CD4-positive, CD25-positive, alpha-beta regulatory T cell (primary cell): ENCODE measurements around the gene CASP2. TPM values are rescaled to one million over a fixed set of nuclear protein-coding genes. Genes with fewer than 3 reads are reported as not detected.

Experiments used
- ATAC-seq, 2 donors: fragments of 150-1000 bp; cut with Tn5 transposase; one replicate each; pipeline ENCODE4 v1.10.0; 2021; ENCODE audit warnings: low read depth in 2 of 2, moderate number of reproducible peaks in 2 of 2, moderate library complexity in 1 of 2
- DNase-seq, 3 donors: peaks; one replicate each; pipeline versions ENCODE4 v3.0.0 to v3.0.0-alpha.2; 2012 to 2022; ENCODE audit warnings: mixed read lengths in 1 of 3
- H3K27ac ChIP-seq: one replicate; pipeline ENCODE4 v1.7.0; 2013; ENCODE audit warnings: mild to moderate bottlenecking, low read length; ENCODE audit not compliant: insufficient read depth, poor library complexity, severe bottlenecking
- H3K27me3 ChIP-seq: one replicate; pipeline ENCODE4 v1.7.0; 2013; ENCODE audit warnings: low read length; ENCODE audit not compliant: control insufficient read depth, insufficient read depth
- H3K36me3 ChIP-seq: one replicate; pipeline ENCODE4 v1.7.0; 2013; ENCODE audit warnings: mild to moderate bottlenecking, low read length, moderate library complexity; ENCODE audit not compliant: control insufficient read depth, insufficient read depth
- H3K4me1 ChIP-seq: 2 replicates; pipeline ENCODE4 v1.7.0; 2013; ENCODE audit warnings: mild to moderate bottlenecking, low read length; ENCODE audit not compliant: insufficient read depth, control insufficient read depth, poor library complexity, severe bottlenecking
- H3K4me3 ChIP-seq: one replicate; pipeline ENCODE4 v1.7.0; 2013; ENCODE audit warnings: low read depth, mild to moderate bottlenecking, low read length, moderate library complexity
- H3K9me3 ChIP-seq, 2 experiments: 1 replicate in 1 of 2; 2 replicates in 1 of 2; pipeline ENCODE4 v1.7.0; 2013; ENCODE audit warnings: low read length in 2 of 2, mild to moderate bottlenecking in 1 of 2, moderate library complexity in 1 of 2; ENCODE audit not compliant: control insufficient read depth in 2 of 2
- H3K27ac Mint-ChIP-seq, 3 donors: one replicate each; pipeline ENCODE4 v1.8.0; 2020 to 2022; ENCODE audit warnings: mild to moderate bottlenecking in 3 of 3, mixed read lengths in 3 of 3, moderate library complexity in 2 of 3
- H3K27me3 Mint-ChIP-seq: one replicate; pipeline ENCODE4 v1.8.0; 2022; ENCODE audit warnings: mild to moderate bottlenecking, mixed read lengths
- H3K36me3 Mint-ChIP-seq: one replicate; pipeline ENCODE4 v1.8.0; 2020; ENCODE audit warnings: mixed read lengths
- H3K4me1 Mint-ChIP-seq, 4 donors: one replicate each; pipeline ENCODE4 v1.8.0; 2020 to 2022; ENCODE audit warnings: mixed read lengths in 4 of 4, mild to moderate bottlenecking in 1 of 4
- H3K4me3 Mint-ChIP-seq, 4 donors: one replicate each; pipeline ENCODE4 v1.8.0; 2020 to 2022; ENCODE audit warnings: mild to moderate bottlenecking in 4 of 4, mixed read lengths in 4 of 4, moderate library complexity in 3 of 4
- H3K9me3 Mint-ChIP-seq, 7 donors: one replicate each; pipeline ENCODE4 v1.8.0; 2020 to 2022; ENCODE audit warnings: mixed read lengths in 7 of 7, mild to moderate bottlenecking in 3 of 7, moderate library complexity in 2 of 7
- polyA plus RNA-seq, 4 donors: library from polyadenylated mRNA; unstranded; fragments of 300-500 nt; fragmentation: Illumina TruSeq; gene quantifications; one replicate each; pipeline ENCODE4 v1.2.3, GENCODE V29; 2021
- total RNA-seq: library from RNA; stranded (reverse); gene quantifications from one replicate; pipeline ENCODE4 v1.2.3, GENCODE V29; 2022

CASP2 gene
- total and polyA plus RNA-seq, 5 donors from 2014 or later = 20.5 to 61.4 (median 24.5) TPM

GRCh38 chr7:143245123-143245522 is 43.0 kb upstream of the CASP2 start:
- peaks cover 59% of the 10 kb centered on the region for H3K4me1 ChIP-seq
- DNase-seq = peak in 1 of 3 donors; percentile 80
- no peak overlapping the region for H3K27ac ChIP-seq
- Mint-ChIP-seq H3K4me1 (peaks cover 28 to 74% (median 63%) of the 10 kb centered on the region in 4 donors), H3K27ac (peak overlapping the region; percentile 57 to 85 (median 84)), H3K9me3 (peaks cover 0 to 13% (median 3%) of the 10 kb centered on the region in 7 donors), H3K4me3 (peak overlapping the region; percentile 13 to 70 (median 60)), H3K36me3 (peaks cover 6% of the 10 kb centered on the region), H3K27me3 (peaks cover 6% of the 10 kb centered on the region)
- H3K9me3 ChIP-seq = peaks cover 0 to 6% of the 10 kb centered on the region in 2 experiments
- peak; percentile 70 to 72 for ATAC-seq
- H3K27me3 ChIP-seq = no peaks in the 10 kb centered on the region
- H3K36me3 ChIP-seq = no peaks in the 10 kb centered on the region
- H3K4me3 ChIP-seq = peak overlapping the region; percentile 59

GRCh38 chr7:143247372-143247771 is 40.8 kb upstream of the CASP2 start:
- DNase-seq = no peak
- peaks cover 74% of the 10 kb centered on the region for H3K4me1 ChIP-seq
- Mint-ChIP-seq H3K9me3 (peaks cover 0 to 17% (median 7%) of the 10 kb centered on the region in 7 donors), H3K27me3 (no peaks in the 10 kb centered on the region), H3K4me3 (peak overlapping the region in 2 of 4 donors; percentile 23 to 63), H3K27ac (peak overlapping the region; percentile 27 to 85 (median 79)), H3K4me1 (peaks cover 30 to 90% (median 73%) of the 10 kb centered on the region in 4 donors), H3K36me3 (peaks cover 6% of the 10 kb centered on the region)
- no peak overlapping the region for H3K4me3 ChIP-seq
- no peak overlapping the region for H3K27ac ChIP-seq
- H3K9me3 ChIP-seq = peaks cover 0 to 6% of the 10 kb centered on the region in 2 experiments
- H3K27me3 ChIP-seq = no peaks in the 10 kb centered on the region
- no peaks in the 10 kb centered on the region for H3K36me3 ChIP-seq
- ATAC-seq = no peak

GRCh38 chr7:143248761-143249354 is 39.3 kb upstream of the CASP2 start:
- Histone ChIP-seq H3K36me3 (no peaks in the 10 kb centered on the region), H3K4me1 (peaks cover 78% of the 10 kb centered on the region), H3K9me3 (peaks cover 0 to 6% of the 10 kb centered on the region in 2 experiments), H3K27me3 (no peaks in the 10 kb centered on the region), H3K4me3 (peak overlapping the region; percentile 16), H3K27ac (no peak overlapping the region)
- Mint-ChIP-seq H3K27me3 (no peaks in the 10 kb centered on the region), H3K36me3 (peaks cover 6% of the 10 kb centered on the region), H3K9me3 (peaks cover 0 to 20% (median 13%) of the 10 kb centered on the region in 7 donors), H3K4me3 (peak overlapping the region in 3 of 4 donors; percentile 34 to 68 (median 41)), H3K27ac (peak overlapping the region; percentile 66 to 94 (median 90)), H3K4me1 (peaks cover 33 to 93% (median 75%) of the 10 kb centered on the region in 4 donors)
- DNase-seq (no peak), ATAC-seq (no peak)

GRCh38 chr7:143250199-143250598 is 38.0 kb upstream of the CASP2 start:
- Mint-ChIP-seq H3K36me3 (peaks cover 6% of the 10 kb centered on the region), H3K27me3 (no peaks in the 10 kb centered on the region), H3K4me1 (peaks cover 33 to 93% (median 76%) of the 10 kb centered on the region in 4 donors), H3K4me3 (peak overlapping the region; percentile 21 to 64 (median 44)), H3K9me3 (peaks cover 0 to 26% (median 15%) of the 10 kb centered on the region in 7 donors), H3K27ac (peak overlapping the region in 2 of 3 donors; percentile 91 to 94)
- DNase-seq (no peak), ATAC-seq (no peak)
- Histone ChIP-seq H3K27me3 (no peaks in the 10 kb centered on the region), H3K9me3 (peaks cover 0 to 6% of the 10 kb centered on the region in 2 experiments), H3K4me1 (peaks cover 71% of the 10 kb centered on the region), H3K4me3 (peak overlapping the region; percentile 67), H3K27ac (peak overlapping the region; percentile 72), H3K36me3 (no peaks in the 10 kb centered on the region)

GRCh38 chr7:143250822-143251221 is 37.3 kb upstream of the CASP2 start:
- Histone ChIP-seq H3K4me1 (peaks cover 71% of the 10 kb centered on the region), H3K4me3 (peak overlapping the region; percentile 67), H3K36me3 (no peaks in the 10 kb centered on the region), H3K9me3 (peaks cover 0 to 6% of the 10 kb centered on the region in 2 experiments), H3K27ac (peak overlapping the region; percentile 72), H3K27me3 (no peaks in the 10 kb centered on the region)
- no peaks in the 10 kb centered on the region for H3K27me3 Mint-ChIP-seq
- peak; percentile 78 for ATAC-seq
- peak in 2 of 3 donors; percentile 78 to 84 for DNase-seq
- peak overlapping the region; percentile 52 to 76 (median 65) for H3K4me3 Mint-ChIP-seq
- H3K4me1 Mint-ChIP-seq = peaks cover 34 to 93% (median 76%) of the 10 kb centered on the region in 4 donors
- H3K36me3 Mint-ChIP-seq = peaks cover 6% of the 10 kb centered on the region
- H3K9me3 Mint-ChIP-seq = peaks cover 3 to 26% (median 15%) of the 10 kb centered on the region in 7 donors
- H3K27ac Mint-ChIP-seq = peak overlapping the region; percentile 53 to 94 (median 62)

GRCh38 chr7:143252006-143252405 is 36.1 kb upstream of the CASP2 start:
- ATAC-seq = no peak
- Histone ChIP-seq H3K27ac (peak overlapping the region; percentile 72), H3K4me1 (peaks cover 72% of the 10 kb centered on the region), H3K36me3 (no peaks in the 10 kb centered on the region), H3K4me3 (peak overlapping the region; percentile 67), H3K9me3 (peaks cover 0 to 6% of the 10 kb centered on the region in 2 experiments), H3K27me3 (no peaks in the 10 kb centered on the region)
- Mint-ChIP-seq H3K36me3 (peaks cover 6% of the 10 kb centered on the region), H3K4me3 (peak overlapping the region; percentile 55 to 76 (median 65)), H3K9me3 (peaks cover 3 to 26% (median 13%) of the 10 kb centered on the region in 7 donors), H3K27me3 (no peaks in the 10 kb centered on the region), H3K4me1 (peaks cover 29 to 92% (median 75%) of the 10 kb centered on the region in 4 donors), H3K27ac (peak overlapping the region; percentile 25 to 94 (median 26))
- peak in 1 of 3 donors; percentile 38 for DNase-seq

- H3K36me3 Mint-ChIP-seq = no peaks in the 10 kb centered on the region
- Histone ChIP-seq H3K36me3 (no peaks in the 10 kb centered on the region), H3K9me3 (no peaks in the 10 kb centered on the region), H3K27ac (peak overlapping the region; percentile 49), H3K4me3 (peak overlapping the region; percentile 64), H3K27me3 (no peaks in the 10 kb centered on the region), H3K4me1 (peaks cover 62% of the 10 kb centered on the region)
- ATAC-seq (no peak), DNase-seq (no peak)
- no peaks in the 10 kb centered on the region for H3K27me3 Mint-ChIP-seq
- peaks cover 47 to 91% (median 75%) of the 10 kb centered on the region in 4 donors for H3K4me1 Mint-ChIP-seq
- H3K27ac Mint-ChIP-seq = peak overlapping the region; percentile 74 to 95 (median 78)
- peak overlapping the region; percentile 48 to 72 (median 66) for H3K4me3 Mint-ChIP-seq
- peaks cover 0 to 19% (median 10%) of the 10 kb centered on the region in 7 donors for H3K9me3 Mint-ChIP-seq
These were observed 32.6 kb upstream of the CASP2 start for GRCh38 chr7:143255564-143255963.
